Uterus (tissue), 4 donors: ENCODE measurements around the gene PHOSPHO1. TPM values are rescaled to one million over a fixed set of nuclear protein-coding genes. Genes with fewer than 3 reads are reported as not detected.
A peak's percentile ranks its signal among the peaks of the same experiment; 100 is the strongest.

ENCODE experiments used
- DNase-seq, 2 donors: peaks; one replicate each; pipeline ENCODE4 v3.0.0-alpha.2; 2019 to 2020
- H3K27ac ChIP-seq, 2 donors: fragments of 200-600 bp; sonication (generic); 1 replicate in 1 of 2; 2 replicates in 1 of 2; pipeline ENCODE4 v1.5.1; 2016 to 2018
- H3K27me3 ChIP-seq, 2 donors: fragments of 200-600 bp; sonication (generic); one replicate each; pipeline ENCODE4 v1.5.1; 2018 to 2019; ENCODE audit warnings: control low read depth in 1 of 2
- H3K36me3 ChIP-seq, 2 donors: fragments of 200-600 bp; sonication (generic); one replicate each; pipeline ENCODE4 v1.5.1; 2019; ENCODE audit warnings: control low read depth in 1 of 2
- H3K4me1 ChIP-seq, 2 donors: fragments of 200-600 bp; sonication (generic); one replicate each; pipeline ENCODE4 v1.5.1; 2018 to 2019; ENCODE audit warnings: control low read depth in 1 of 2
- H3K4me3 ChIP-seq, 2 donors: fragments of 200-600 bp; sonication (generic); 1 replicate in 1 of 2; 2 replicates in 1 of 2; pipeline ENCODE4 v1.5.1; 2018 to 2019; ENCODE audit warnings: mild to moderate bottlenecking in 1 of 2
- H3K9me3 ChIP-seq, 2 donors: fragments of 200-600 bp; sonication (generic); one replicate each; pipeline ENCODE4 v1.5.1; 2019; ENCODE audit warnings: control low read depth in 1 of 2
- POLR2A ChIP-seq, 2 donors: fragments of 450-650 bp; IDR thresholded peaks; one replicate each; pipeline ENCODE4 v1.6.1; 2016; ENCODE audit warnings: antibody characterized with exemption in 2 of 2, mild to moderate bottlenecking in 1 of 2, moderate library complexity in 1 of 2
- intact Hi-C: fragments of 100-400 bp; cut with DNase I; formaldehyde crosslinking; loops from one replicate; pipeline ENCODE4 v1.15.1; 2023; ENCODE audit warnings: low total_unique reads
- total RNA-seq, 4 donors: library from RNA; depleted of rRNA in 3 of 4; stranded (reverse); fragments of >200 nt in 3 of 4; gene quantifications; one replicate each; pipeline versions ENCODE4 v1.1.0 to v1.2.4, GENCODE V29; 2014 to 2023
- TF ChIP-seq, protein P1 (sequence below), 4 experiments: fragments of 200-600 bp in 2 of 4; fragments of 450-650 bp in 2 of 4; sonication (generic) in 2 of 4; IDR thresholded peaks; one replicate each; pipeline ENCODE4 v1.5.1; 2016 to 2019; ENCODE audit warnings: antibody characterized with exemption in 4 of 4, mild to moderate bottlenecking in 2 of 4, moderate library complexity in 1 of 4
- donor health status: DM: yes; HTN: yes; CAD: no.

Gene PHOSPHO1
- total RNA-seq, 4 donors from 2014 or later, result 0.40 to 2.4 TPM; not detected in 2

DNA sequence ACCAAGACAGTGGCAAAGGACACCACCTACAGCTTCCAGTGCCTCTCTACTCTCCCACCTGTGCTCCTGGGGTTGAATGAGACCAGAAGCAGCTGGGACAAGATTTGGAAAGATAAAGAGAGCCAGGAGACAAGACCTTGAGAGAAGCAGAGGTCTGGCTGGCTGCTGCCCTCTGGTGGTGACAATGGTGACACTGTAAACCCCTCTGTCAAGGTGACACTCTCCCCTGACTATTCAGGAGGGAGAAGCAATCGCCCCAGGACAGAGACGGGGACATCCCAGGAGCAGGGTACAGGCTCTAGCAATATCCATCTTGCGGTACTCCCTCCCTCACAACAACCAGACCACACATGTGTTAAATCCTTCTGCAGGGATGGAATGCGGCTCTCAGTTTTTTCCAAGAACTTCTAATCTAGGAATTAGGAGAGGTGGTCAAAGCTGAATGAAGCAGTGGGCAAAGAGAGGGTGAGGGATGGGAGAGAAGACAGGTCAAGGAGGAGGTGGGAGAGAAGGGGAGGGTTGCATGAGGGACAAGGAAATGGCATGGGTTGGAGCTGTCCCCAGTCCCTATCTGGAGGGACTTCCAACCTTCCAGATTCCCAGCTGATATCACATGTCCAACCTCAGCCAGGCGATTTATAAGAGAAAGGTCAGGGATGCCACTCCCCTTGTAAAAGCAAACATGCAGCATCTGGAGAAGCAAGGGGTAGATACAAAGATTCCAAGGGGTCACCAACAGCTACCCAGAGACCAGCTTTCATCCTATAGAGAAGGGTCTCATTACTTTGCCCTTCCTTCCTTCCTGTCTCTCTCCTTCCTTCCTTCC is 2.9 kb downstream of the PHOSPHO1 start:
- no peak for TF ChIP-seq POLR2A (IDR thresholded peaks at IDR 0.05)
- TF ChIP-seq, protein P1, sequence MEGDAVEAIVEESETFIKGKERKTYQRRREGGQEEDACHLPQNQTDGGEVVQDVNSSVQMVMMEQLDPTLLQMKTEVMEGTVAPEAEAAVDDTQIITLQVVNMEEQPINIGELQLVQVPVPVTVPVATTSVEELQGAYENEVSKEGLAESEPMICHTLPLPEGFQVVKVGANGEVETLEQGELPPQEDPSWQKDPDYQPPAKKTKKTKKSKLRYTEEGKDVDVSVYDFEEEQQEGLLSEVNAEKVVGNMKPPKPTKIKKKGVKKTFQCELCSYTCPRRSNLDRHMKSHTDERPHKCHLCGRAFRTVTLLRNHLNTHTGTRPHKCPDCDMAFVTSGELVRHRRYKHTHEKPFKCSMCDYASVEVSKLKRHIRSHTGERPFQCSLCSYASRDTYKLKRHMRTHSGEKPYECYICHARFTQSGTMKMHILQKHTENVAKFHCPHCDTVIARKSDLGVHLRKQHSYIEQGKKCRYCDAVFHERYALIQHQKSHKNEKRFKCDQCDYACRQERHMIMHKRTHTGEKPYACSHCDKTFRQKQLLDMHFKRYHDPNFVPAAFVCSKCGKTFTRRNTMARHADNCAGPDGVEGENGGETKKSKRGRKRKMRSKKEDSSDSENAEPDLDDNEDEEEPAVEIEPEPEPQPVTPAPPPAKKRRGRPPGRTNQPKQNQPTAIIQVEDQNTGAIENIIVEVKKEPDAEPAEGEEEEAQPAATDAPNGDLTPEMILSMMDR (IDR thresholded peaks at IDR 0.05), result peak; percentile 56 to 71 (median 69)
- peak; percentile 62 to 66 for DNase-seq

DNA sequence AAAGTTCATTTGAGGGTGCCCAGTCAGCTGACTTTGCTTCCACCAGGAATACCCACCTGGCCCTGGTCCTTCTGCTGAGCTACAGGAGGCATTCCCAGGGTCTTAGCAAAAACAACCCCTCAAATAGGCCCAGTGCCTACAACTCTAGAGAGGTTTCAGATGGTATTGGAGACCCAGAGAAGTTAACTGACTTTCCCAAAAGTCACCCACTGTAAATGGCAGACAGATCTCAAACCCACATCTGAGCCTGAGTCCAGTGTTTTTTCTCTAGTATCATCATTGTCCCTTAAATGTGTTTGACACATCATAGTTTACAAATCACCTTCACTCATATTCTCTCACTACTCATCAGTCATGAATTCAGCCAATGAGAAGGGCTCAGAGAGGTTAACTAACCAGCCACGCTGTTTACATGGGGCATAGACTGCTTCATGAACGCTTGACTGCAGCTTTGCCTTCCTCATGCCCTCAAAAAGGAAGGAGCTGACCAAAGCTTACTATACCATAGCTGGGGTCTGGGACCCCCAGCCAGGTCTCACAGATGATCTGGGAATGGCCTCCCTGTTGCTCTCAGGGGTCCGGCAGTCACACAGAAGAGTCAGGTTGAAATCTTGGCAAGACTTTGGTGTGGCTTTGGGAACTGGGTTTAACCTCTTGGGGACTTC is 3.7 kb downstream of the PHOSPHO1 start:
- Histone ChIP-seq H3K4me3 (no peak overlapping the region), H3K4me1 (peaks cover 0 to 11% of the 10 kb centered on the region in 2 donors), H3K27ac (no peak overlapping the region), H3K36me3 (no peaks in the 10 kb centered on the region), H3K9me3 (no peaks in the 10 kb centered on the region), H3K27me3 (peaks cover 0 to 11% of the 10 kb centered on the region in 2 donors)
- DNase-seq, result no peak
- intact Hi-C loops, result loop anchor here (10.0 kb wide), 1 partner anchor 52 kb away; no protein-coding TSS in a partner anchor
- TF ChIP-seq POLR2A (IDR thresholded peaks at IDR 0.05), result no peak
- TF ChIP-seq, protein P1 (IDR thresholded peaks at IDR 0.05), result no peak

More for the DNA sequence above, 2.9 kb downstream of the PHOSPHO1 start:
- Histone ChIP-seq H3K4me1 (peaks cover 0 to 11% of the 10 kb centered on the region in 2 donors), H3K27me3 (peaks cover 0 to 11% of the 10 kb centered on the region in 2 donors), H3K27ac (no peak overlapping the region), H3K9me3 (no peaks in the 10 kb centered on the region), H3K4me3 (no peak overlapping the region), H3K36me3 (no peaks in the 10 kb centered on the region)
- intact Hi-C loops, result loop anchor here (10.0 kb wide), 1 partner anchor 53 kb away; no protein-coding TSS in a partner anchor

DNA sequence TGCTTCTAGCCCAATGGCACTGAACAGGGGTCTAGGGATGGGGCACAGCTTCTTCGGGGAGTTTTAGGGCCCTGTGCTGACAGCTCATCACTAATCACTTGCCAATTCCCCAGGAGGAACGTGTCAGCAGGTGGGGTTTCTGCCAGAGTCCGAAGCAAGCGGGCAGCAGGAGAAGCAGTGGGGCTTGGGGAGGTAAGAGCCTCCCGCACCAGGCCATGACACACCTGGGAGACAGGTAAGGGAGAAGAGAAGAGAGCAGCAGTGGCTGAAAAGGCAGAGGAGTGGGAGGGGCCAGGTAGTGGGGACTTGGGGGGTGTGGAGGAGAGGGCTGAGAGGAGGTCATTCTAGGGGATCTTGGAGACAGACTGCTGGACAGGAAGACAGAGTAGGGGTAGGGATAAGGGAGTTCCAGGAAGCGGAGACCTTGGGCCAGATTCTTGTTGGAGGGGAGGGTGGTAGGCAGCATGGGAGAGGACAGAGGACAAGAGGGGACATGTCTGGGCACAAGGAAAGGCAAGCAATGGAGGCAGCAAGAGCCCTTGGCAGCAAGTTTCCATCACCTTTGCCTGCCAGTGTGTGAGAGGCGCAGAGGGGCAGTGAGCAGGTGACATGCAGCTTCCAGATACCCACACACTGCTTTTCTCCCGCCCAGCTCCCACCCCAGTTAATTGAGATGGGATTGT is 4.9 kb downstream of the PHOSPHO1 start:
- no peaks in the 10 kb centered on the region for H3K36me3 ChIP-seq
- intact Hi-C loops, result loop anchor here (10.0 kb wide), 1 partner anchor 51 kb away; no protein-coding TSS in a partner anchor
- H3K27ac ChIP-seq, result no peak overlapping the region
- TF ChIP-seq, protein P1 (IDR thresholded peaks at IDR 0.05), result no peak
- TF ChIP-seq POLR2A (IDR thresholded peaks at IDR 0.05), result no peak
- peaks cover 0 to 11% of the 10 kb centered on the region in 2 donors for H3K4me1 ChIP-seq
- H3K4me3 ChIP-seq, result no peak overlapping the region
- no peaks in the 10 kb centered on the region for H3K9me3 ChIP-seq
- peaks cover 0 to 11% of the 10 kb centered on the region in 2 donors for H3K27me3 ChIP-seq
- no peak for DNase-seq

DNA sequence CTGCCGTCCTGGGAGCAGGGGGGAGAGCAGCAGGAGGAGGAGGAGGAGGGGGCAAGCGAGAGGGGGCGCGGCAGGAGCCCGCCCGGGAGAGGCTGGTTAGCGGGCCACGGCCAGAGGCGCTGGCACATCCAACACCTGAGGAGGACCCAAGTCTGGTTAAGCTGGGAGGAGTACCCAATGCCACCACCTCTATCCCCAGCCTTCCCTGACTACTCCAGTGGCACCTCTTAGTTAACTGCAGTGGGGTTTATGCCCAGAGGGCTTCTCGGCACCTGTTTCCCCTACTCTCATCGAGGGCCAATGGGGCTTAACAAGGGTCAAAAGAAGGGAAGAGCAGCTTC is 5.6 kb downstream of the PHOSPHO1 start:
- Histone ChIP-seq H3K4me1 (peaks cover 0 to 11% of the 10 kb centered on the region in 2 donors), H3K36me3 (no peaks in the 10 kb centered on the region), H3K4me3 (no peak overlapping the region), H3K27ac (no peak overlapping the region), H3K9me3 (no peaks in the 10 kb centered on the region), H3K27me3 (peaks cover 0 to 11% of the 10 kb centered on the region in 2 donors)
- TF ChIP-seq, protein P1 (IDR thresholded peaks at IDR 0.05), result no peak
- no peak for TF ChIP-seq POLR2A (IDR thresholded peaks at IDR 0.05)
- no peak for DNase-seq
- intact Hi-C loops, result loop anchor here (10.0 kb wide), 1 partner anchor 50 kb away; no protein-coding TSS in a partner anchor
